ENCODE measurements around the gene CIAPIN1.

- TF ChIP-seq CTCF (IDR thresholded peaks at IDR 0.05) (no peak), POLR2AphosphoS5 (IDR thresholded peaks at IDR 0.05; ENCODE audit: low read depth, low read length) (no peak), NRF1 (IDR thresholded peaks at IDR 0.05; ENCODE audit: low read depth, low read length) (no peak), RFX5 (IDR thresholded peaks at IDR 0.05; ENCODE audit: low read length) (no peak), TAF1 (IDR thresholded peaks at IDR 0.05; ENCODE audit: borderline replicate concordance, low read depth, low read length) (no peak), RAD21 (IDR thresholded peaks at IDR 0.05; ENCODE audit: low read length) (no peak), FOSL2 (IDR thresholded peaks at IDR 0.05; ENCODE audit: borderline replicate concordance, low read depth) (no peak), ELF1 (IDR thresholded peaks at IDR 0.05) (no peak), GATA2 (CRISPR knock-in tag; IDR thresholded peaks at IDR 0.05) (no peak), RCOR1 (IDR thresholded peaks at IDR 0.05; ENCODE audit: low read length) (no peak), JUND (IDR thresholded peaks at IDR 0.05) (no peak), YY1 (IDR thresholded peaks at IDR 0.05; ENCODE audit: low read depth) (no peak)
These were observed 11.3 kb downstream of the CIAPIN1 start for GRCh38 chr16:57435838-57436237.
